ENCODE results near the gene ZNF91.

Gene ZNF91

DNA sequence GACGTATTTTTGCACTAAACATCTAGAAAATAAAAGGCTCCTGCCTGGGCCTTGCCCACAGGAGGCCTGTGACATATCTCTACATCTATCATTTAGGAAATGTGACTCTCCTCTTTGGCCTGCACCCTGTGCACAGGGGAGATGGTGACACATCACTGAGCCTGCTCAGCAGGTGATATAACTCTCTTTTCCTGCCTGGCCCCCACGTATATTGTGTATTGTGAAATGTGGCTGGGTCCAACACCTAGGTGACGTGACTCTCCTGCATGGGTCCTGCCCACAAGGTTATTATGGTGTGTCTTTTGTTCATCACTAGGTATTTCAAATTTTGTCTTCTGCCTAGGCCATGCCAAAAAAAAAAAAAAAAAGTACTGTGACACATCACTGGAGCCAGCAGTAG, 83.7 kb downstream of the ZNF91 start:
- Histone ChIP-seq H3K36me3 (replicated peaks; ENCODE audit: insufficient read depth, low read length) (no peaks in the 10 kb centered on the region), H3K4me2 (ENCODE audit: low read depth, low read length) (no peak overlapping the region), H3F3A (ENCODE audit: insufficient read depth, low read length) (no peaks in the 10 kb centered on the region), H4K20me1 (ENCODE audit: insufficient read depth, low read length) (no peaks in the 10 kb centered on the region), H3K4me3 (ENCODE audit: low read length) (no peak overlapping the region), H3K9me2 (replicated peaks; ENCODE audit: insufficient read depth, low read length) (no peaks in the 10 kb centered on the region), H3K79me2 (ENCODE audit: low read length) (no peaks in the 10 kb centered on the region), H3K27ac (ENCODE audit: low read length) (no peak overlapping the region), H2AFZ (ENCODE audit: low read length) (no peak overlapping the region), H3K27me3 (replicated peaks; ENCODE audit: insufficient read depth, low read length) (no peaks in the 10 kb centered on the region), H3K9ac (ENCODE audit: low read length) (no peak overlapping the region), H3K9me3 (replicated peaks; ENCODE audit: insufficient read depth, low read length) (no peaks in the 10 kb centered on the region), H3K4me1 (ENCODE audit: low read length) (no peaks in the 10 kb centered on the region)
- TF ChIP-seq, protein P1, sequence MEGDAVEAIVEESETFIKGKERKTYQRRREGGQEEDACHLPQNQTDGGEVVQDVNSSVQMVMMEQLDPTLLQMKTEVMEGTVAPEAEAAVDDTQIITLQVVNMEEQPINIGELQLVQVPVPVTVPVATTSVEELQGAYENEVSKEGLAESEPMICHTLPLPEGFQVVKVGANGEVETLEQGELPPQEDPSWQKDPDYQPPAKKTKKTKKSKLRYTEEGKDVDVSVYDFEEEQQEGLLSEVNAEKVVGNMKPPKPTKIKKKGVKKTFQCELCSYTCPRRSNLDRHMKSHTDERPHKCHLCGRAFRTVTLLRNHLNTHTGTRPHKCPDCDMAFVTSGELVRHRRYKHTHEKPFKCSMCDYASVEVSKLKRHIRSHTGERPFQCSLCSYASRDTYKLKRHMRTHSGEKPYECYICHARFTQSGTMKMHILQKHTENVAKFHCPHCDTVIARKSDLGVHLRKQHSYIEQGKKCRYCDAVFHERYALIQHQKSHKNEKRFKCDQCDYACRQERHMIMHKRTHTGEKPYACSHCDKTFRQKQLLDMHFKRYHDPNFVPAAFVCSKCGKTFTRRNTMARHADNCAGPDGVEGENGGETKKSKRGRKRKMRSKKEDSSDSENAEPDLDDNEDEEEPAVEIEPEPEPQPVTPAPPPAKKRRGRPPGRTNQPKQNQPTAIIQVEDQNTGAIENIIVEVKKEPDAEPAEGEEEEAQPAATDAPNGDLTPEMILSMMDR (IDR thresholded peaks at IDR 0.05; ENCODE audit: low read length): no peak
- TF ChIP-seq EZH2 (optimal IDR thresholded peaks at IDR 0.05; ENCODE audit: low read depth, low read length): no peak
- no peak for TF ChIP-seq EZH2phosphoT487 (IDR thresholded peaks at IDR 0.05; ENCODE audit: low read length)
- DNase-seq: no peak

- H3K4me3 ChIP-seq (ENCODE audit: low read length): no peak overlapping the region
- no peaks in the 10 kb centered on the region for H4K20me1 ChIP-seq (ENCODE audit: insufficient read depth, low read length)
- no peak overlapping the region for H3K4me2 ChIP-seq (ENCODE audit: low read depth, low read length)
- no peak overlapping the region for H3K9ac ChIP-seq (ENCODE audit: low read length)
- H2AFZ ChIP-seq (ENCODE audit: low read length): no peak overlapping the region
- TF ChIP-seq, protein P1 (IDR thresholded peaks at IDR 0.05; ENCODE audit: low read length): no peak
- no peaks in the 10 kb centered on the region for H3K9me3 ChIP-seq (replicated peaks; ENCODE audit: insufficient read depth, low read length)
- H3K27me3 ChIP-seq (replicated peaks; ENCODE audit: insufficient read depth, low read length): no peaks in the 10 kb centered on the region
- H3K4me1 ChIP-seq (ENCODE audit: low read length): no peaks in the 10 kb centered on the region
- H3K36me3 ChIP-seq (replicated peaks; ENCODE audit: insufficient read depth, low read length): no peaks in the 10 kb centered on the region
- no peaks in the 10 kb centered on the region for H3F3A ChIP-seq (ENCODE audit: insufficient read depth, low read length)
- no peaks in the 10 kb centered on the region for H3K79me2 ChIP-seq (ENCODE audit: low read length)
- DNase-seq: no peak
- no peaks in the 10 kb centered on the region for H3K9me2 ChIP-seq (replicated peaks; ENCODE audit: insufficient read depth, low read length)
- no peak overlapping the region for H3K27ac ChIP-seq (ENCODE audit: low read length)
Observed at GRCh38 chr19:23310729-23311211, 84.5 kb downstream of the ZNF91 start.

- TF ChIP-seq EZH2phosphoT487 (IDR thresholded peaks at IDR 0.05; ENCODE audit: low read length): no peak
- TF ChIP-seq, protein P1 (IDR thresholded peaks at IDR 0.05; ENCODE audit: low read length): no peak
- TF ChIP-seq EZH2 (optimal IDR thresholded peaks at IDR 0.05; ENCODE audit: low read depth, low read length): no peak
- no peak overlapping the region for H3K4me3 ChIP-seq (ENCODE audit: low read length)
- H3K36me3 ChIP-seq (replicated peaks; ENCODE audit: insufficient read depth, low read length): no peaks in the 10 kb centered on the region
- H3K9ac ChIP-seq (ENCODE audit: low read length): no peak overlapping the region
- no peaks in the 10 kb centered on the region for H3F3A ChIP-seq (ENCODE audit: insufficient read depth, low read length)
- no peak for DNase-seq
- H3K27ac ChIP-seq (ENCODE audit: low read length): no peak overlapping the region
- no peaks in the 10 kb centered on the region for H3K27me3 ChIP-seq (replicated peaks; ENCODE audit: insufficient read depth, low read length)
- no peaks in the 10 kb centered on the region for H3K9me3 ChIP-seq (replicated peaks; ENCODE audit: insufficient read depth, low read length)
- no peaks in the 10 kb centered on the region for H3K79me2 ChIP-seq (ENCODE audit: low read length)
- H3K4me2 ChIP-seq (ENCODE audit: low read depth, low read length): no peak overlapping the region
- H3K9me2 ChIP-seq (replicated peaks; ENCODE audit: insufficient read depth, low read length): no peaks in the 10 kb centered on the region
- H4K20me1 ChIP-seq (ENCODE audit: insufficient read depth, low read length): no peaks in the 10 kb centered on the region
- H2AFZ ChIP-seq (ENCODE audit: low read length): no peak overlapping the region
- H3K4me1 ChIP-seq (ENCODE audit: low read length): no peaks in the 10 kb centered on the region
Observed at GRCh38 chr19:23309926-23310325, 85.3 kb downstream of the ZNF91 start.

Data from MM.1S (cell line).